HG03378 (cell line): ENCODE results near the gene SAMD10.
"Not testable (repeated sequence)": the region's sequence is repeated elsewhere in the genome, so short reads cannot be mapped to it uniquely, and the experiment has no call there.

Experiments used
- ATAC-seq: cut with Tn5 transposase; IDR thresholded peaks from one replicate; pipeline ENCODE4 v1.9.1; 2021; ENCODE audit warnings: mild to moderate bottlenecking, moderate library complexity; ENCODE audit not compliant: unreplicated experiment

SAMD10 gene

GRCh38 chr20:63979557-63980316, at the start of gene SAMD10:
SAMD10 (minus strand) TSS chr20:63979642; CDS start chr20:63979467, 175 bp downstream.
- peak; percentile 30 for ATAC-seq

GRCh38 chr20:64027981-64028685, 48.7 kb upstream of the SAMD10 start:
- ATAC-seq = no peak

- no peak for ATAC-seq
Observed at GRCh38 chr20:64025826-64026412, 46.5 kb upstream of the SAMD10 start.

- ATAC-seq = no peak
Observed at GRCh38 chr20:64025101-64025825, 45.8 kb upstream of the SAMD10 start.

- no peak for ATAC-seq
Observed at GRCh38 chr20:64024141-64024990, 44.9 kb upstream of the SAMD10 start.

GRCh38 chr20:64023361-64024140, 44.1 kb upstream of the SAMD10 start:
- ATAC-seq = no peak

- no peak for ATAC-seq
Observed at GRCh38 chr20:64022671-64023360, 43.4 kb upstream of the SAMD10 start.

- no peak for ATAC-seq
Observed at GRCh38 chr20:64021124-64021975, 41.9 kb upstream of the SAMD10 start.

GRCh38 chr20:64015635-64016034, 36.2 kb upstream of the SAMD10 start:
- ATAC-seq = no peak

GRCh38 chr20:64012385-64013154, 33.1 kb upstream of the SAMD10 start:
- not testable (repeated sequence) for ATAC-seq

- ATAC-seq = no peak
Observed at GRCh38 chr20:64011366-64011779, 31.9 kb upstream of the SAMD10 start.

GRCh38 chr20:64010711-64011237, 31.3 kb upstream of the SAMD10 start:
- no peak for ATAC-seq

GRCh38 chr20:64009811-64010387, 30.5 kb upstream of the SAMD10 start:
- ATAC-seq = no peak

- ATAC-seq = no peak
Observed at GRCh38 chr20:64006902-64007301, 27.5 kb upstream of the SAMD10 start.

GRCh38 chr20:64006490-64006889, 27.0 kb upstream of the SAMD10 start:
- no peak for ATAC-seq

- no peak for ATAC-seq
Observed at GRCh38 chr20:64005394-64005793, 26.0 kb upstream of the SAMD10 start.
